H9 (cell line): ENCODE measurements around the gene FARSA. TPM values are rescaled to one million over a fixed set of nuclear protein-coding genes. Genes with fewer than 3 reads are reported as not detected.

Experiments
- DNase-seq: peaks from one replicate; pipeline ENCODE4 v3.0.0-alpha.2; 2017
- H2AFZ ChIP-seq: one replicate; pipeline ENCODE4 v1.6.1; 2013; ENCODE audit warnings: mild to moderate bottlenecking, low read length, control low read depth, moderate library complexity
- H2AK5ac ChIP-seq: 2 replicates; pipeline ENCODE4 v1.6.1; 2013; ENCODE audit warnings: low read length, control low read depth, mixed read lengths; ENCODE audit not compliant: insufficient read length
- H2BK120ac ChIP-seq: one replicate; pipeline ENCODE4 v1.6.1; 2013; ENCODE audit warnings: low read depth, mild to moderate bottlenecking, low read length, control low read depth, inconsistent platforms; ENCODE audit not compliant: poor library complexity, severe bottlenecking
- H2BK12ac ChIP-seq: 2 replicates; pipeline ENCODE4 v1.6.1; 2013; ENCODE audit warnings: low read length, control low read depth, mixed read lengths, low read depth; ENCODE audit not compliant: insufficient read length
- H2BK15ac ChIP-seq: 2 replicates; pipeline ENCODE4 v1.6.1; 2013; ENCODE audit warnings: low read depth, low read length, control low read depth
- H2BK20ac ChIP-seq: one replicate; pipeline ENCODE4 v1.6.1; 2013; ENCODE audit warnings: low read depth, mild to moderate bottlenecking, low read length, control low read depth, inconsistent platforms; ENCODE audit not compliant: poor library complexity, severe bottlenecking
- H2BK5ac ChIP-seq: 2 replicates; pipeline ENCODE4 v1.6.1; 2013; ENCODE audit warnings: low read length, control low read depth, mixed read lengths; ENCODE audit not compliant: insufficient read length
- H3K14ac ChIP-seq: 2 replicates; pipeline ENCODE4 v1.6.1; 2013; ENCODE audit warnings: low read length, control low read depth; ENCODE audit not compliant: insufficient read depth
- H3K18ac ChIP-seq: 2 replicates; pipeline ENCODE4 v1.6.1; 2013; ENCODE audit warnings: low read depth, mild to moderate bottlenecking, mixed read lengths, low read length, control low read depth; ENCODE audit not compliant: insufficient read length
- H3K23ac ChIP-seq: 2 replicates; pipeline ENCODE4 v1.6.1; 2013; ENCODE audit warnings: low read length, control low read depth, mixed read lengths, low read depth; ENCODE audit not compliant: insufficient read length
- H3K23me2 ChIP-seq: 2 replicates; pipeline ENCODE4 v1.6.1; 2013; ENCODE audit warnings: low read depth, mild to moderate bottlenecking, mixed read lengths, low read length, control low read depth; ENCODE audit not compliant: insufficient read length, poor library complexity, severe bottlenecking
- H3K27ac ChIP-seq: 2 replicates; pipeline ENCODE4 v1.5.1; 2013; ENCODE audit warnings: low read length, control low read depth, mixed read lengths, low read depth; ENCODE audit not compliant: insufficient read length
- H3K27me3 ChIP-seq: 2 replicates; pipeline ENCODE4 v1.6.1; 2013; ENCODE audit warnings: low read length, control low read depth, inconsistent platforms; ENCODE audit not compliant: insufficient read depth
- H3K4ac ChIP-seq: 2 replicates; pipeline ENCODE4 v1.6.1; 2013; ENCODE audit warnings: low read depth, mild to moderate bottlenecking, control low read depth, inconsistent platforms, low read length, moderate library complexity
- H3K4me1 ChIP-seq: 2 replicates; pipeline ENCODE4 v1.6.1; 2013; ENCODE audit warnings: low read length, control low read depth, inconsistent platforms; ENCODE audit not compliant: insufficient read depth
- H3K4me2 ChIP-seq: 2 replicates; pipeline ENCODE4 v1.6.1; 2013; ENCODE audit warnings: low read length, control low read depth, mixed read lengths; ENCODE audit not compliant: insufficient read length, insufficient read depth
- H3K56ac ChIP-seq: 2 replicates; pipeline ENCODE4 v1.6.1; 2013; ENCODE audit warnings: low read depth, mild to moderate bottlenecking, mixed read lengths, low read length, control low read depth; ENCODE audit not compliant: insufficient read length
- H3K79me1 ChIP-seq: 2 replicates; pipeline ENCODE4 v1.6.1; 2013; ENCODE audit warnings: low read depth, mild to moderate bottlenecking, moderate library complexity, low read length, control low read depth, inconsistent platforms; ENCODE audit not compliant: insufficient read depth, poor library complexity, severe bottlenecking
- H3K79me2 ChIP-seq: 2 replicates; pipeline ENCODE4 v1.6.1; 2013; ENCODE audit warnings: low read length, control low read depth, inconsistent platforms; ENCODE audit not compliant: insufficient read depth
- H3K9ac ChIP-seq: 2 replicates; pipeline ENCODE4 v1.6.1; 2013; ENCODE audit warnings: low read length, control low read depth, mixed read lengths; ENCODE audit not compliant: insufficient read length; ENCODE audit errors: extremely low read depth
- H3K9me3 ChIP-seq: one replicate; pipeline ENCODE4 v1.6.1; 2013; ENCODE audit warnings: low read depth, low read length, inconsistent platforms; ENCODE audit not compliant: control insufficient read depth
- H3T11ph ChIP-seq: one replicate; pipeline ENCODE4 v1.6.1; 2013; ENCODE audit warnings: mild to moderate bottlenecking, low read length, control low read depth, inconsistent platforms
- H4K20me1 ChIP-seq: one replicate; pipeline ENCODE4 v1.6.1; 2013; ENCODE audit not compliant: control insufficient read depth, insufficient read length, insufficient read depth
- H4K5ac ChIP-seq: 2 replicates; pipeline ENCODE4 v1.6.1; 2013; ENCODE audit warnings: low read depth, mild to moderate bottlenecking, mixed read lengths, low read length, control low read depth; ENCODE audit not compliant: insufficient read length
- H4K8ac ChIP-seq: replicated peaks from 2 replicates; pipeline ENCODE4 v1.6.1; 2013; ENCODE audit warnings: low read length, control low read depth, mixed read lengths, low read depth; ENCODE audit not compliant: insufficient read length
- H4K91ac ChIP-seq: 2 replicates; pipeline ENCODE4 v1.6.1; 2013; ENCODE audit warnings: low read depth, mild to moderate bottlenecking, moderate library complexity, mixed read lengths, low read length, control low read depth; ENCODE audit not compliant: insufficient read length
- H3K27ac Mint-ChIP-seq, 3 experiments: 2 replicates in 2 of 3; 3 replicates in 1 of 3; pipeline ENCODE4 v1.8.0; 2020 to 2021; ENCODE audit warnings: mixed read lengths in 3 of 3, mild to moderate bottlenecking in 1 of 3, moderate library complexity in 1 of 3
- H3K27me3 Mint-ChIP-seq: 2 replicates; pipeline ENCODE4 v1.8.0; 2021; ENCODE audit warnings: low read depth, mild to moderate bottlenecking, moderate library complexity, mixed read lengths
- H3K36me3 Mint-ChIP-seq, 3 experiments: 2 replicates in 2 of 3; 3 replicates in 1 of 3; pipeline ENCODE4 v1.8.0; 2020 to 2021; ENCODE audit warnings: low read depth in 3 of 3, mixed read lengths in 3 of 3; ENCODE audit not compliant: insufficient read depth in 1 of 3
- H3K4me1 Mint-ChIP-seq, 2 experiments: 2 replicates each; pipeline ENCODE4 v1.8.0; 2020; ENCODE audit warnings: mixed read lengths in 2 of 2
- H3K4me3 Mint-ChIP-seq, 2 experiments: 2 replicates in 1 of 2; 3 replicates in 1 of 2; pipeline ENCODE4 v1.8.0; 2020 to 2021; ENCODE audit warnings: mild to moderate bottlenecking in 2 of 2, mixed read lengths in 2 of 2, moderate library complexity in 1 of 2
- H3K9me3 Mint-ChIP-seq, 2 experiments: 2 replicates in 1 of 2; 3 replicates in 1 of 2; pipeline ENCODE4 v1.8.0; 2020; ENCODE audit warnings: mild to moderate bottlenecking in 2 of 2, mixed read lengths in 2 of 2, moderate library complexity in 1 of 2
- CTCF ChIP-seq: fragments of 200-600 bp; sonication (generic); conservative IDR thresholded peaks from 3 replicates; pipeline ENCODE4 v1.8.0; 2021; ENCODE audit warnings: antibody characterized with exemption, mild to moderate bottlenecking
- WGBS: extraction: QIAGEN DNeasy Blood & Tissue Kit; methylation state at CpG from one replicate; pipeline ENCODE4 v1.1.7; 2013; ENCODE audit warnings: missing lambda C conversion rate, low lambda C conversion rate, mixed read lengths; ENCODE audit not compliant: insufficient read length; ENCODE audit errors: extremely low coverage; 5-methylcytosine and 5-hydroxymethylcytosine counted together
- total RNA-seq: library from RNA; stranded (reverse); gene quantifications from 2 replicates; pipeline ENCODE4 v1.2.1, GENCODE V29; 2021

FARSA gene
- total RNA-seq, 1 experiment from 2014 or later, result 110 TPM

GRCh38 chr19:12884202-12884601 is 49.3 kb downstream of the FARSA start:
- Mint-ChIP-seq H3K27ac (no peak overlapping the region), H3K4me1 (peaks cover 13 to 17% of the 10 kb centered on the region in 2 experiments), H3K27me3 (peaks cover 54% of the 10 kb centered on the region), H3K36me3 (peaks cover 0 to 6% (median 4%) of the 10 kb centered on the region in 3 experiments; a peak in 3 of 7 replicates), H3K9me3 (peaks cover 16% of the 10 kb centered on the region in 2 experiments), H3K4me3 (no peak overlapping the region; a peak in 1 of 5 replicates)
- Histone ChIP-seq H3K18ac (no peak overlapping the region), H3K4me1 (no peaks in the 10 kb centered on the region), H3K14ac (no peak overlapping the region), H2BK120ac (no peak overlapping the region), H2BK12ac (no peak overlapping the region), H3K9me3 (no peaks in the 10 kb centered on the region), H2AK5ac (no peak overlapping the region), H4K8ac (no peak overlapping the region), H3K23ac (no peak overlapping the region), H3K23me2 (peaks cover 6% of the 10 kb centered on the region), H3K79me1 (no peaks in the 10 kb centered on the region), H2BK5ac (no peak overlapping the region), H3K4ac (no peak overlapping the region), H3K9ac (no peak overlapping the region), H2AFZ (no peak overlapping the region), H4K91ac (no peak overlapping the region), H4K5ac (no peak overlapping the region), H2BK15ac (no peak overlapping the region), H3K79me2 (no peaks in the 10 kb centered on the region), H3T11ph (no peak overlapping the region), H3K56ac (no peak overlapping the region), H2BK20ac (no peak overlapping the region), H3K27ac (no peak overlapping the region), H3K4me2 (peak overlapping the region; percentile 79), H3K27me3 (0 out of 2 replicates have a peak, but pooled peaks cover 1% of the 10 kb centered on the region), H4K20me1 (no peaks in the 10 kb centered on the region)
- TF ChIP-seq CTCF, result no peak
- DNase-seq, result no peak
- WGBS, result no CpG with 5 or more reads among the region's 3 CpGs
